HG03139 (cell line): ENCODE measurements around the gene TECR.
"Not testable (repeated sequence)": the region's sequence is repeated elsewhere in the genome, so short reads cannot be mapped to it uniquely, and the experiment has no call there.

Source experiments
- ATAC-seq: cut with Tn5 transposase; IDR thresholded peaks from one replicate; pipeline ENCODE4 v1.9.1; 2021; ENCODE audit not compliant: unreplicated experiment

TECR gene

DNA sequence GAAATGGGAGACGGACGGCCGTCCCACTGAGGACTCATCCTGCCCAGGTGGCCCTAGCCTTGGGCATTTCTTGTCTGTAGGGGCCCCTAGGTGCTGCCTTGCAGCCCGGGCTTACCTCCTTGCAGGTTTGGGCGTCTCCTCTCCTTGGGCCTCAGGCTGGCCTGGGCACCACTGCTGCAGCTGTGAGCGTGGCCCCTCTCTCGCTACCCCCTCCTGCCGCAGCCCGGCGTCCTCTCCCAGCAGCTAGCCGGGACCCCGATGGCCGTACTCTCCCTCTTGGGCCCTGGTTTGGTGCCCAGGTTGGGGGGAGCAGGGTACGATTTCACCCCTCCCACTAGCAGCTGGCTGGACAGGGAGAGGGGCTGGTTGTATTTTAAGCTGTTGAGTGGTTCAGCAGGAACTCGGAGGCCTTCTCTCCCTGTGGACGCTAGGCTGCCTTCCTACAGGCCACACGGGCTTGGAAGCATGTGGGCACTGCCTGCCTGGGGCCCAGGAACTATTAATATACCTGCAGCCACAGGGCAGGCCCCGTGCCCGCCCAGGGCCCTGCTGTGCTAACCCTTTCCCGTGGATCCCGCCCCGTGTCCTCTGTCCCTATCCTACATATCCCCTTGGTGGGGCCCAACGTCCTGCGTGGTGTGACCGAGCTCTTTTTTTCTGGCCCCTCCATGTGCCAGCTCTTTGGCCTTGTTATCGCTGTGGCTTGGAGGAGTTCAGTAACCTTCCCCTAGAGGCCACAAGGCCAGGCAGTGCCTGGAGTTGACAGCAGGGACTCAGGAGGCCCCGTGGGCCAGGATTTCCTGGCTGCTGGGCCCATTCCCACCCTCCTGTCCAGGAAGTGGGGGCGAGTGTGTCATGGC, 30.8 kb downstream of the TECR start:
- no peak for ATAC-seq

DNA sequence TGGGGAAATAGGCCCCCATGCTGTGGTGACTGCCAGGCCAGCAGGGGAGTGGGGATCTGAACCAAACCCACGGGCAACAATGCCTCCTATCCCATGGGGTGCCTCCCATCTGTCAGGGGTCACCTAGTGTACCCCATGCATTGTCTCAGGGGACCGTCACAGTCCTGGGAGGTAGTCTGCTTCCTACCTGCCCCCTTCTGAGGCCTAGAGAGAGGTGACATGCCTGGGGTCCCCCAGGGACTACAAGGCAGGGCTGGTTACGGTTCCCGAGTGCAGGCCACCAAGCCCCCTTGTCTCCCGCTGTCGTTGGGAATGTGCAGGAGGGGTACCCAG, 31.3 kb downstream of the TECR start:
- no peak for ATAC-seq

DNA sequence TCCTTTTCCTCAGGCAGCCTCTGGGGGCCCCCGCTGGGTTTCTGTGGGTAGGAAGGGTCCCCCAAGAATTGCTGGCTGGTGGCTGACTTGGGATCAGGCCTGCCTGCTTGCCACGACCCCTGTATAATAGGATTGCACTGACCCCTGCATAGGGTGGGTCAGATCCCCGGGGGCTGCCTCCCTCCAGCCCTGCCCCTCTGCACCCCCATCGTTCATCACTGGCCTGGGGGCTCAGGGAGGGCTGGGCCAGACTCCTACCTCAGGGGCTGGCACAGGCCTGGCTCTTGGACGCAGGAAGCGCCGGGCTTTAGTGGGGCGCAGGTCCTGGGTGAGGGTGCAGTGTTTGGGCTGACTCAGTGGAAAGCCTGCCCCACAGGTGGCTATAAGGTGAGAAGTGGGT, 31.9 kb downstream of the TECR start:
- ATAC-seq, result no peak

DNA sequence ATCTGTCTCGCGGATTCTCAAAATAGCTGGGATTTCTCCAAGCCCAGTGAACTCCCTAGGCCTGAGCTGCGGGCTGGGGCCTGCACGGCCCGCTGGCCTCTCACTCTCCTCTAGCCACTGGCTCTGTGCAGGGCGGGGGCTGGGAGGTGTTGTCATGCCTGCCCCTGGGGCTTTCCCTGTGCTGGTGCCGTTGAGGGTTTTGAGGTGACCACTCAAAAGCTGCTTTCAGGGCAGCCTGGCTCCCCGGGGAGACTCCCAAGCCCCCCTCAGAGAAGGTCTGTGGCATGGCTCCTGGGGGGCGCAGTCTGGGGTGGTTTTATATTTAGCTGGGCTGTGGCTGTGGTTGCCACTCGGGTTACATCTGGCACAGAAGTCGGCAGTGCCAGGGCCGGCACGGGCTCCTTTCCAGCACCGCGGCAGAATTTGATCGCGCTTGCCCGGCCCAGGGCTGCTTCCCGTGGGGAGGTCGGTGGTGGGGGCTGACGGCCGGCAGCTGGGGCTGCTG, 32.5 kb downstream of the TECR start:
- no peak for ATAC-seq

DNA sequence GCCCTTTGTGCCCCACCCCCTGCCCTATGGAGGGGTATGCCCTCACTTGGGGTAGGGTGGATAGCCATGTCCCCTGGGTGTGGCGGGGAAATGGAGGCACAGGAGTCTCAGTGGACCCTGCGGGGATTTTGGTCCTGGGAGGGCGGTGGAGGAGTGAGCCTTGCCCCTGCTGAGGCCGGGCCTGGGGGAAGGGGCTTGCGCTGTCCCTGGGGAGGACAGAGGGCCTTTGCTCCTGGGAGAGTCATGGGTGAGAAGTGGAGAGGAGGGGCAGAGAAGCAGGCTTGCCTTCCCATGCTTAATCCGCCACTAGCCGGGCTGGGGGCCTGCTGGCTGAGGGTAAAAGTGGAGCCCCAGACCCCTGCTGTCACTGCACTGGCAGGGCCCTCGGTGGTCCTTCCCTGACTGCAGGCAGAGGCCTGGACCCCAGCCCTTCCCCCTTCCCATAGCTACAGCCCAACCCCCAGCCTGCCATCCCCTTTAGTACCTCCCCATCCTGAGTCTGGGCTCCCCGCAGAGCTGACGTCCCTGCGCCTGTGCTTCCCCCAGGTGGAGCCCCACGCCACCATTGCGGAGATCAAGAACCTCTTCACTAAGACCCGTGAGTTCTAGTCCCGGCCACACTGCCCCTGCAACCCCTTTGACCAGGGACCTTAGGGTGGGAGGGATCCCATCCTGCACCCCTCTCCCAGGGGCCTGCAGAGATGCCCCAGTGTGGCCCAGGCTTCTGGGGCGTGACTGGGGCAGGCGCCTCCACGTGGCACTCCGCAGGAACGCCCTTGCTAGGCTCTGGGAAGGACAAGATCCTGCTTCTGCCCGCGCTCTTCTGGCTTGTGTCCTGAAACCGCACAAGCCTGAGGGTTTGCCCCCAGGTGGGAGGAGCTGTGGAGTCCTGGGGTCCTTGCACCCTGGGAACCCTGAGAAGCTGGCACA, 33.5 kb downstream of the TECR start:
- ATAC-seq, result no peak

DNA sequence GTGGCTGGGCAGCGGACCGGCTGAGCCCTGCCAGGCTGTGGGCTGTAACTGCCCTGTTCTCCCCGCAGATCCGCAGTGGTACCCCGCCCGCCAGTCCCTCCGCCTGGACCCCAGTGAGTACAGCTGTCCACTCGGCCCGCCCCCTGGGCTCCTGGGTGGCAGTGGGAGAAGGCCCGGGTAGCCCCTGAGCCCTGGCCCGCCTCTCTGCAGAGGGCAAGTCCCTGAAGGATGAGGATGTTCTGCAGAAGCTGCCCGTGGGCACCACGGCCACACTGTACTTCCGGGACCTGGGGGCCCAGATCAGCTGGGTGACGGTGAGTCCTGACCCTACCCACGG, 34.2 kb downstream of the TECR start:
- ATAC-seq, result no peak

DNA sequence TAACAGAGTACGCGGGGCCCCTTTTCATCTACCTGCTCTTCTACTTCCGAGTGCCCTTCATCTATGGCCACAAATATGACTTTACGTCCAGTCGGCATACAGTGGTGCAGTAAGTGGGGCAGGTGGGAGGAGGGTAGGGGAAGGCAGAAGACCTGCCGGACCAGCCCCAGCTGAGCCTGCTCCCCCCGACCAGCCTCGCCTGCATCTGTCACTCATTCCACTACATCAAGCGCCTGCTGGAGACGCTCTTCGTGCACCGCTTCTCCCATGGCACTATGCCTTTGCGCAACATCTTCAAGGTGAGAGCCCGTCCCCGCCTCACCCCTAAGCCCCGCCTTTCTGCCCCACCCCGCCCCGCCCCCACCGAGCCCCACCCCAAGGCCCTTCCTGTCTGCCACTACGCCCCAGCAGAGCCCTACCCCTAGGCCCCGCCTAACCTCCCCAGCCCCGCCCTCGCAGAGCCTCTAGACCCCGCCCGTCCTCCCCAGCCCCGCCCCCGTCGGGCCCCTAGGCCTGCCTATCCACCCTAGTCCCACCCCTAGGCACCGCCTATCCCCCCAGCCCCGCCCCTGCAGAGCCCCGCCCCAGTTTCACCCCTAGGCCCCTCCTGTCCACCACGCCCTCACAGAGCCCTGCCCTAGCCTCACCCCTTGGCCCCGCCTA, 34.7 kb downstream of the TECR start:
- no peak for ATAC-seq

DNA sequence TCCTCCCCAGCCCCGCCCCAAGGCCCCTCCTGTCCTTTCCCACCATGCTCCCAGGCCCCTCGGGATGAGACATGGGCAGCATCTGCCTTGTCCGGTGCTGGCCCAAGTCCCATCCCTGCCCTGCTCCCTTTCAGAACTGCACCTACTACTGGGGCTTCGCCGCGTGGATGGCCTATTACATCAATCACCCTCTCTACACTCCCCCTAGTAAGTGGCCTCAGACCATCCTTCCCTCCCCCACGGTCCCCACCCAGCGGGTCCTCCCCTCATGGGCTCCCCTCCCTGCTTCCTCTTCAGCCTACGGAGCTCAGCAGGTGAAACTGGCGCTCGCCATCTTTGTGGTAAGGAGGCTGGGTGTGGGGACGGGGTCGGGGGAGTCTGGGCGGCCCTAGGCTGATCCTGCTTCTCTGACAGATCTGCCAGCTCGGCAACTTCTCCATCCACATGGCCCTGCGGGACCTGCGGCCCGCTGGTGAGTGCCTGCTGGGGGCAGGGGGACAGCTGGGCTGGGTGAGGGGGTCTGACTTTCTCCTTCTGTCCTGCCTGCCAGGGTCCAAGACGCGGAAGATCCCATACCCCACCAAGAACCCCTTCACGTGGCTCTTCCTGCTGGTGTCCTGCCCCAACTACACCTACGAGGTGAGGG, 35.4 kb downstream of the TECR start:
- ATAC-seq, result not testable (repeated sequence)

DNA sequence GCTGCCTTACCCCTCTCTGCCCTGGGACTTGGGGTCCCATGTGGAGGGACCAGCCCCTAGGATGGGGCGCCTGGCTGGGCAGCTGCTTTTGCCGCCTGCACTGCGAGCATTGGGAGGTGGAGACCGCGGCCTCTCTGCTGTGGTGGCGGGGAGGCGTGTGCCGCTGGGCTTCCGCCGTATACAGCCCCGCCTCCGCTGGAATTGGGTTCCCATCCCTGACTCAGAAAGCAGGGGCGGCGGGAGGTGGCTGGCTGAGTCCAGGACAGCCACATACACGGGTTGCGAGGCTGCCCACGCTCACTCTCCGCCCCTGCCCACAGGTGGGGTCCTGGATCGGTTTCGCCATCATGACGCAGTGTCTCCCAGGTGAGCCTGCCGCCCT, 35.9 kb downstream of the TECR start:
- ATAC-seq, result no peak

DNA sequence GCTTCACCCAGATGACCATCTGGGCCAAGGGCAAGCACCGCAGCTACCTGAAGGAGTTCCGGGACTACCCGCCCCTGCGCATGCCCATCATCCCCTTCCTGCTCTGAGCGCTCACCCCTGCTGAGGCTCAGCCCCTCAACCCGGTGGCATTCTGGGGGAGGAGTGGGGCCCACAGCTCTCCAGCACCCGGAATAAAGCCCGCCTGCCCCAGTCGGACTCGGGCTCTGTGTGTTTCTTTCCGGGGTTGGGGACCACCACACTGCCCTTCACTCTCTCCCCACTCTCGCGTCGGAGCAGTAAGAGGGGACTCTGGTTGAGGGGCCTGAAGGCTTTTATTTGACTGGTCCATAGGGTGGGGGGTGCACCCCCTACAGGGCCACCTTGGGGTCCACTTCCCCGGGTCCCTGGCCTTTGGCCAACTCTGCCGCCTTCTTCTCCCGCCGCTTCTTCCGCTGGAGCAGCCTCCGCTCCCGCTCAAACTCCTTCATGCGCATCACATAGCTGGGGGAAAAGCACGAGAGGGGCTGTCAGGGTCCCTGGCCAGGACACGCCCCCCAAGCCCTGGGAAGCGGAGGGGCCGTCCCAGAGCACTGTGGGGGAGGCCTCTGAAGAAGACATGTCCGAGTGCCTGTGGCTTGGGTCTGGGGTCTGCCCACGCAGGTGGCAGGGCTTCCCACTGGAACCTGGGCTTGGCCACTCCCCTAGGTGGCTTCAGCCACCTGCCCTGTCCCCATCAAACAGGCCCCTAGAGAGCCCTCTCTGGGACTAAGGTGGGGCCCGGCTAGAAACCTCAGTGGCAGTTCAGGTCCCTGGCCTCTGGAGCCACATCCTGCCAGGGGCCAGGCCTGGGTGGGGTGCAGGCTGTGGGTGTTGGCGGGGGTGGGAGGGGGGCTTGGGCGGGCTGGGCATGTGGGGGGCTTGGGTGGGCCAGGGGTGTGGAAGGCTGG, 36.6 kb downstream of the TECR start:
- no peak for ATAC-seq

DNA sequence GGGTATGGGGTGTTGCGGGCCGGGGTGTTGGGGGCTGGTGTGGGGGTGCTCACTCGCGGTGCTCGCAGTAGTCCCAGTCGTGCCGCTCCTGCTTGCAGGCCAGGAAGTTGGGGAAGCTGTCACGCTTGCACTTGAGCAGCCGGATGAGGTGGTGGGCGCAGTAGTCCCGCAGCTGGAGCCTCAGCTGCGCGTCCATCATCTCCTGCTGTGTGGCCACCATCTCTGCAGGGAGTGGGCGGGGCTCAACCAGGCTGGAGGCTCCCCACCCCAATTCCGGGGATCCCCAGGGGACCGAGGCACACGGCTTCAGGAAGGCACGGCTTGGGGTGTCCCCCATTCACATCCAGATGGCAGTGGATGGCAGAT, 37.3 kb downstream of the TECR start:
- ATAC-seq, result no peak

DNA sequence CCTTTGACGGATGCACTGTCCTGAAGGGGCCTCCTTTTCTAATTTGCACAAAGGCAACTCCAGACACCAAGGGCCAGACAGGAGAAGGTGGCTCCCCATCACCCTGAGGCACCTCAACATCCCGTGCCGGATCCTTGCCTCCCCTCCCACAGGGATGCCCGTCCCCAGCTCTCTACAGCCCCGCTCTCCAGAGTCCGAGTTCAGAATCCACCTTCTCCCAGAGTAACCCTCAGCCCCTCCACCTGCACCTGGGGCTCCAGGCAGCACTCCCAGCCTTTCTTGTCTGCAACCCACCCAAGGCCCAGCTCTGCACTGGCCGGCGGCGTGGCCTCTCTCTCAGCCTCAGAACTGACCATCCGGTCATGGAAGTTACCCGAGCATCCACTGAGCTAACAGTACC, 37.7 kb downstream of the TECR start:
- ATAC-seq, result no peak

DNA sequence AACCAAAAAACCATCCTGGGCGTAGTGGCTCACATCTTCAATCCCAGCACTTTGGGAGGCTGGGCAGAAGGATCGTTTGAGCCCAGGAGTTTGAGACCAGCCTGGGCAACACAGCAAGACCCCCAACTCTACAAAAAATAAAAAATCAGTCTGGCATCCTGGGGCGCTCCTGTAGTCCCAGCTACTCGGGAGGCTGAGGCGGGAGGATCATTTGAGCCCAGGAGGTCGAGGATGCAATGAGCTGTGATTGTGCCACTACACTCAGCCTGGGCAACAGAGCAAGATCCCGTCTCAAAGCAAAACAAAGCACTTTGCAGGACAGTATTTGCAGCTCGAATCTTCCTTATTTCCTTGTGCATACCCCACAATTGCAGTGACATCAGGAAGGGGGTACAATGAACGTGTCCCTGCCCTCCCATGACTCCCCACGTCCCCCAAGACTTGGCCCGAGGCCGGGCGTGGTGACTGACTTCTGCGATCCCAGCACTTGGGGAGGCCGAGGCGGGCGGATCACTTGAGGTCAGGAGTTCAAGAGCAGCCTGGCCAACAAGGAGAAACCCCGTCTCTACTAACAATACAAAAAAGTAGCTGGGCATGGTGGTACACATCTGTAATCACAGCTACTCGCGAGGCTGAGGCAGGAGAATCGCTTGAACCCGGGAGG, 41.6 kb downstream of the TECR start:
- no peak for ATAC-seq

DNA sequence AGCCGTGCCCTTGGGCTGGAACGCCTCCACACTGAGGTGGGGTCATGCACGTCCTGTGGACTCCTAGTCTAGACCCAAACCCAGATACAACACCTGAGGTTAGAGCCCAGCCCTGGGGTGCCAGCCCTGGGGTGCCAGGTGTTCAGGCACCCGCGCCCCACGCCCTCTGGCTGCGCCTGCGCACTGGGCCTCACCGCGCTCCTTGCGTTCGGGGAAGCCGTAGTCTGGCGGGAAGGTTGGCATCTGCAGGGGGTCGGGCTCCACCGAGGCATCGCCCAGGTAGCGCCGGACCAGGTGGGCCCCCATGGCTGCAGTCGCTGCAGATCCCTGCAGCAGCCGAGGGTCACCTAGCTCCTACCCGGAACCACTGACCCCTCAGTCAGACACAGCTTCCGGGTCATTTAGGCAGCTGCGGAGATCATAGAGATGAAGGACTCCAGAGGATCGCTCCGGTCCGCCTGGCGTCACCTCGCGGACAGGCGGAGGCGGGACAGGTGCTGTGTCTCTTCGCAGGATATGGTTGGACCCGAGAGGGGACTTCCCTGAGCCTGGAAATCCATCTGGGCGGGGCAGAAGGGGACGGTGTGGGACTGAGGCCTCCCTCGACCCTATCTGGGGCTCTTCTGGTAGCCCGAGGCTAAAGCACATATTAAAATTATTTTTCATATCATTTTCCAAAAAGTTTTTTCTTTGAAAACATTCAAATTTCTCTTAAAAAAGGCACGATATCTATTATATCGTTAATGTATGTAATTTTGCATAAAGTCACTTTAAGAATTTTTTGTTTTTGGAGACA, 42.5 kb downstream of the TECR start, which contains the start of gene NDUFB7:
Gene NDUFB7 (minus strand): TSS at position 372 of the 796 bp plus-strand sequence. CDS start 66 bp downstream, at position 306.
- peak; percentile 86 for ATAC-seq

DNA sequence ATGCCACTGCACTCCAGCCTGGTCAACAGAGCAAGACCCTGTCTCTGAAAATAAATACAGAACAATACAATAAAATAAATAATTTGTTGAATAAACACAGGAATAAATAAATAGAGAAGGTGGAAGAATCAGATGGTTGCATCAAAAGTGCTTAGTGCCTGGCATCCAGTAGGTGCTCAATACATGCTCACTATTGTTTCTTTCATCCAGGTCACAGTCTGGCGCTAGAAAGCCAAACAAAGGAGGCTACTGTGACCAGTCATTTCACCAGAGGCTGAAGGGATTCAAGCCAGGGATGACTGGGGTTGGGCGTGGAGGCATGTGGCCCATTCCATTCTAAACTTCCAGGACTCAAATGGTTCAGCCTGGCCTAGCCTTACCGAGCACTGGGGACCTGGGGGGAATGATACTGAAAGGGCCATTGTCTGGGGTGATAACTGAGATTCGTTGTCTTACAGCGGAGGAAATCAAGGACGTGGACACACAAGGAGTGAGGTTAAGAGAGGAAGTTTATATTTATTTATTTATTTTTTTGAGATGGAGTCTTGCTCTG, 46.1 kb downstream of the TECR start:
- no peak for ATAC-seq

DNA sequence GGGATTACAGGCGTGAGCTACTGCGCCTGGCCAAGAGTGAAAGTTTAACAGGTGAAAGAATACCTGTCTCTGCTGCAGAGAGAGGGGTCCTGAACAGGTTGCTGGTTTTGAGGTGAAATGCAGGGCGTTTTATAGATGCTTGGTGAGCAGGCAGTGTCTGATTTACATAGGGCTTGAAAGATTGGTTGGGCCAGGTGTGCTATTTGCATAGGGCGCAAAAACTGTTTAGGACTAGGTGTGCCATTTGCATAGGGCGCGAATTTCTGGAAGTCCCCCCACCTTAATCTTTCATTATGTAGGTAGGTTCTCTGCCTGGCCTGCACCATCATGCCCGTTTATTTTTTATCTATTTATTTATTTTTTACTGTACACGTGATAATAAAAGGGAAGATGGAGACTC, 47.0 kb downstream of the TECR start:
- ATAC-seq, result no peak

DNA sequence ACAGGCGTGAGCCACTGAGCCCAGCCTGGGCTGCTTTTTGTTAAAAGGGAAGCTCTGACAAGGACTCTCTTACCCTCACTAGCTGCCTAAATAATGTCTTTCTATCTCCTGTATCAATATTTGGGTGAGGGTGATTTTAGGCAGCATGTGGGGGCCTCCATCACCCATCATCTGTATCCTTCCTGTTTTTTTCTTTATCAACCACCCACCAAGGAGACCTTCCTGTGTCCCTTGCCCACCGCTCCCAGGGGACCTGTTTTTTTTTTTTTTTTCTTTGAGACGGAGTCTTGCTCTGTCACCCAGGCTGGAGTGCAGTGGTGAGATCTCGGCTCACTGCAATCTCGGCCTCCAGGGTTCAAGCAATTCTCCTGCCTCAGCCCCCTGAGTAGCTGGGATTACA, 47.9 kb downstream of the TECR start:
- ATAC-seq, result no peak

DNA sequence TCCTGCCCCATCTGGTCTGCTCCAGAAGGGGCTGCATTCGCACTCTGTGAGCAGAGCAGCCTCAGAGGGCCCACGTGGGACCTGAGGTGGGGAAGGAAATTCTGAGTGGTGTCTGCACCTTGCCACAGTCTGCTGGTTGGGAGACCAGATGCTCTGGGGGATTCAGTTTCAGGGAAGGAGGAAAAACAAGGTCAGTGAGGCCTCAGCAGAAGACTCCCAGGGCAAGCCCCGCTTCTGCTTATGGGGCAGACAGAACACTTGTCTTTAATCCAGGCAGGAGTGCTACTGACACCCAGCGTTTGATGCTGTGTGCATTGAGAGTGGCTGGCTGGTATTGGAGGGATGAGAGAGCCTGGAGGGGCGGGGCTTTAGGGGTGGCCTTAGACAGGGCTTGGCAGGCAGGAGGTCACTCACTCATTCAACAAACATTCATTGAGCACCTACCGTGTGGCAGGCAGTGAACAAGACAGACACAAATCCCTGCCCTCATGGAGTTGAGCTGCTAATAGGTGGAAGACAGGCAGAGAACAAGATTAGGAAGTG, 48.6 kb downstream of the TECR start:
- ATAC-seq, result no peak
